Cardiac muscle cell (in vitro differentiated cells and primary cell): Measurements from ENCODE around the gene GATA5. TPM values are rescaled to one million over a fixed set of nuclear protein-coding genes. Genes with fewer than 3 reads are reported as not detected.
A peak's percentile ranks its signal among the peaks of the same experiment; 100 is the strongest.

Experiments
- DNase-seq, 2 donors: peaks; one replicate each; pipeline versions ENCODE4 v3.0.0 to v3.0.0-alpha.2; 2010 to 2017; ENCODE audit warnings: low read depth in 1 of 2, low spot score in 1 of 2
- H3K27ac ChIP-seq: fragments of 200-600 bp; sonication (generic); 2 replicates; pipeline ENCODE4 v1.5.1; 2016
- H3K27me3 ChIP-seq: fragments of 200-600 bp; sonication (generic); 2 replicates; pipeline ENCODE4 v1.6.0; 2016; ENCODE audit warnings: control low read depth
- H3K36me3 ChIP-seq: fragments of 200-600 bp; sonication (generic); 2 replicates; pipeline ENCODE4 v1.5.1; 2016; ENCODE audit warnings: control low read depth
- H3K4me1 ChIP-seq: fragments of 200-600 bp; sonication (generic); 2 replicates; pipeline ENCODE4 v1.8.1; 2017; ENCODE audit warnings: low read depth, mild to moderate bottlenecking, mixed run types
- H3K4me3 ChIP-seq: fragments of 200-600 bp; sonication (generic); 2 replicates; pipeline ENCODE4 v1.5.1; 2016; ENCODE audit warnings: mild to moderate bottlenecking
- H3K9me3 ChIP-seq: fragments of 200-600 bp; sonication (generic); 2 replicates; pipeline ENCODE4 v1.5.1; 2017; ENCODE audit warnings: low read depth, mild to moderate bottlenecking, control low read depth
- polyA plus RNA-seq: library from polyadenylated mRNA; unstranded; fragments of >200 nt; fragmentation: Nextera tagmentation; extraction: Ambion mirVana; gene quantifications from 2 replicates; pipeline ENCODE4 v1.2.1, GENCODE V29; 2016
- total RNA-seq: library from RNA; depleted of rRNA; stranded (reverse); fragments of >200 nt; gene quantifications from 2 replicates; pipeline ENCODE4 v1.2.3, GENCODE V29; 2016
- TF ChIP-seq, protein P1 (sequence below): IDR thresholded peaks from 2 replicates; pipeline ENCODE4 v1.5.1; 2012; ENCODE audit warnings: low read depth, mild to moderate bottlenecking, low read length

Gene GATA5
- total and polyA plus RNA-seq, 2 experiments from 2014 or later: 66.8 to 103 TPM

DNA sequence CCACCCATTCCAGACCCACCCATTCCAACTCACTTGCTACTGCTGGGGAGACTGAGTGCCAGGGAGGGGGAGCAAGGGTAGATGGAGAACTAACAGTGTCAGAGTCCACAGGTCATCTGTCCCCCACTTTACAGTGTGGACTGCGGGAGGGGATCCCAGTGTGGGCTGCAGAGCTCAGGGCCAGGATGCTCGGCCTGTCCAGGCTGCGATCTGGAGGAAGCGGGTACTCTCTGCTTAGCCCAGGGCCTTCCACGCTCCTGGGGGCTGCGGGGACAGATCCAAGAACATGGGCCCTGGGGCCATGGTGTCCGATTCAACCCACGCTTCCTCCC lies 14.1 kb upstream of the GATA5 start:
- Histone ChIP-seq H3K36me3 (no peaks in the 10 kb centered on the region), H3K4me3 (no peak overlapping the region), H3K27me3 (no peaks in the 10 kb centered on the region), H3K4me1 (peaks cover 41% of the 10 kb centered on the region), H3K9me3 (no peaks in the 10 kb centered on the region), H3K27ac (no peak overlapping the region)
- DNase-seq: no peak
- TF ChIP-seq, protein P1, sequence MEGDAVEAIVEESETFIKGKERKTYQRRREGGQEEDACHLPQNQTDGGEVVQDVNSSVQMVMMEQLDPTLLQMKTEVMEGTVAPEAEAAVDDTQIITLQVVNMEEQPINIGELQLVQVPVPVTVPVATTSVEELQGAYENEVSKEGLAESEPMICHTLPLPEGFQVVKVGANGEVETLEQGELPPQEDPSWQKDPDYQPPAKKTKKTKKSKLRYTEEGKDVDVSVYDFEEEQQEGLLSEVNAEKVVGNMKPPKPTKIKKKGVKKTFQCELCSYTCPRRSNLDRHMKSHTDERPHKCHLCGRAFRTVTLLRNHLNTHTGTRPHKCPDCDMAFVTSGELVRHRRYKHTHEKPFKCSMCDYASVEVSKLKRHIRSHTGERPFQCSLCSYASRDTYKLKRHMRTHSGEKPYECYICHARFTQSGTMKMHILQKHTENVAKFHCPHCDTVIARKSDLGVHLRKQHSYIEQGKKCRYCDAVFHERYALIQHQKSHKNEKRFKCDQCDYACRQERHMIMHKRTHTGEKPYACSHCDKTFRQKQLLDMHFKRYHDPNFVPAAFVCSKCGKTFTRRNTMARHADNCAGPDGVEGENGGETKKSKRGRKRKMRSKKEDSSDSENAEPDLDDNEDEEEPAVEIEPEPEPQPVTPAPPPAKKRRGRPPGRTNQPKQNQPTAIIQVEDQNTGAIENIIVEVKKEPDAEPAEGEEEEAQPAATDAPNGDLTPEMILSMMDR: no peak

DNA sequence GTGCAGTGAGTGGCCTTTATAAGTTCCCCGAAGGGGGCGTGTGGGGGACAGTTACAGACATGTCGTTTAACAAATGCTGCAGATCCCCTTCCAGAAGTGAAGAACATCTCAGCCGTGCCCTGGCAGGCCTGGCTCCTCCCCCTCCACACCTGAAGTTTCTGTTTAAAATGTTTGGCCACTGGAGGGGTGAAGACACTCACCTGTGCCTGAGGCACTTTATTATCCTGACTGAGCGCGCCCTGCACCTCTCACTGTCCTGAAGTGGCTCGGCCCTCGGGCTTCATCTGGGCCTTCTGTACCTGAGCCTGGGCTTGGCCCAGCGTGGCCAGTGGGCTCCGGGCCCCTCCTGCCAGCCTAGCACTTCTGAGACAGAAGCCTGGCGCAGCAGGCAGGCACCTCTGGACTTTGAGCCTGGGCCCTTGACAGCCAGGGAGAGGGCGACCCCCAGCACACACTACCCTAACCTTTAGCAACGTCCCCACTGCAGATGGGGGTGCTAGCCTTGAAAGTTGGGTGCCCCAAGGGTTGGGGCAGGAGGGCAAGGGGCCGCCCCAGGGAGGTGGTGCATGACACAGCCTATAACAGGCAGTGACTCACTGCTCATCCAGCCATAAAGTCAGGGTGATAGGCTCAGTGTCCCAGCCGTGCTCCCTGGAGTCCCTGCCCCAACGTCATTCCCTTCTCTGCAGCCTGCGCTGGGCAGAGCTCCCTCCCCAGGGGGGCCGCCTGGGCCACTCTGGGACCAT lies 13.6 kb upstream of the GATA5 start:
- peaks cover 41% of the 10 kb centered on the region for H3K4me1 ChIP-seq
- no peaks in the 10 kb centered on the region for H3K9me3 ChIP-seq
- H3K27me3 ChIP-seq: no peaks in the 10 kb centered on the region
- no peaks in the 10 kb centered on the region for H3K36me3 ChIP-seq
- H3K4me3 ChIP-seq: no peak overlapping the region
- no peak for DNase-seq
- TF ChIP-seq, protein P1: no peak
- no peak overlapping the region for H3K27ac ChIP-seq

DNA sequence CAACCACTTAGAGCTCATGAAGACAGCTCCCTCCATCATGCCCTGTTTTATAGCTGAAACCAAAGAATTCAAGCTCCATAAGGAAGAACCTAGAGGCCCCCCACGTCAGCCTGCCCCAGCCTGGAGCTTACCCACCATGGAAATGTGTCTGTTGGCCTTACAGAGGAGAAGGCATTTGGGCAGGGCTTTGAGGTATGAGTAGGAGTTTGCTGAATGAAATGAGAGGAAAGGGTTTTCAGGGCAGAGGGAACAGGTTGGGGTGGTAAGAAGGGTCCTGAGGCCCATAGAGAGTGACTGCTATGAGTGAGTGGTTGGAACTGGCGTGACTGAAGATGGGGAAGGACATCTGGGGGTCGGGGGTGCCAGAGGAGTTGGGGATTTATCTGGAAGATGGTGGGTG lies 12.7 kb upstream of the GATA5 start:
- no peaks in the 10 kb centered on the region for H3K9me3 ChIP-seq
- TF ChIP-seq, protein P1: no peak
- H3K4me1 ChIP-seq: peaks cover 47% of the 10 kb centered on the region
- H3K27me3 ChIP-seq: no peaks in the 10 kb centered on the region
- H3K27ac ChIP-seq: no peak overlapping the region
- no peak for DNase-seq
- no peaks in the 10 kb centered on the region for H3K36me3 ChIP-seq
- H3K4me3 ChIP-seq: no peak overlapping the region

DNA sequence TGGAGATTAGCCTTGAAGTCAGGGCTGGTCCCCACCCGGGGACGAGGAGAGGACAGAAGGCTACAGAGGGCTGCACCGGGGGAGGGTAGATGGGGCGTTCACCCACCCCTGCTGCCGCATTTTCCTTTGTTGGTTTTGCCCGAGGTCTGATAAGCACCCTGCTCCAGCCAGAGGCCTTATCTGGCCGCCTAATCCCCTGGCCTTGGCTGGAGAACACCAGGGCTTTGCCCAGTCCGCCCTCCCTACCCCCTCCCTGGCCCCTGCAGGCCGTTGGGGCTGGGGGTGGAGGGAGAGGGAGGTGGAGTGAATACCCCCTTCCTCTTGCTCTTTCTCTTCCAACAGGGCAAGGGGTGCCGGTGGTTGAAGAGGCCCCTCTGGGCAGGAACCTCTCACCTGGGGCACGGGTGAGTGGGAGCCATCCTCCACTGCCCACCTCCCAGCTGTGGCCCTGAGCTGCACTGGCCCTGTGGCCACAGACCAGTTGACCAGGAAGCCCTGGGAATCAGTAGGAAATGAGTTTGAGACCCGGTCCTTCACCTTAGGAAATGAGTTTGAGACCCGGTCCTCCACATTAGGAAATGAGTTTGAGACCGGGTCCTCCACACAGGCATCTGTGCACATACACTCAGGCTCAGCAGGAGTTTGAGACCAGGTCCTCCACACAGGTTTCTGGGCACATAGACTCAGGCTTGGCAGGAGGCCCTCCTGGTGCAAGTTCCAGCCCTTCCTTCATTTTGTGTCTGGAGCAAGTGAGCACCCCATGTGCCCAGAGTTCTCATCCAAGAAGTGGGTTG lies 12.0 kb upstream of the GATA5 start:
- H3K4me1 ChIP-seq: peaks cover 54% of the 10 kb centered on the region
- H3K27me3 ChIP-seq: no peaks in the 10 kb centered on the region
- DNase-seq: no peak
- peak overlapping the region; percentile 90 for H3K27ac ChIP-seq
- no peaks in the 10 kb centered on the region for H3K9me3 ChIP-seq
- H3K4me3 ChIP-seq: no peak overlapping the region
- TF ChIP-seq, protein P1: no peak
- no peaks in the 10 kb centered on the region for H3K36me3 ChIP-seq

DNA sequence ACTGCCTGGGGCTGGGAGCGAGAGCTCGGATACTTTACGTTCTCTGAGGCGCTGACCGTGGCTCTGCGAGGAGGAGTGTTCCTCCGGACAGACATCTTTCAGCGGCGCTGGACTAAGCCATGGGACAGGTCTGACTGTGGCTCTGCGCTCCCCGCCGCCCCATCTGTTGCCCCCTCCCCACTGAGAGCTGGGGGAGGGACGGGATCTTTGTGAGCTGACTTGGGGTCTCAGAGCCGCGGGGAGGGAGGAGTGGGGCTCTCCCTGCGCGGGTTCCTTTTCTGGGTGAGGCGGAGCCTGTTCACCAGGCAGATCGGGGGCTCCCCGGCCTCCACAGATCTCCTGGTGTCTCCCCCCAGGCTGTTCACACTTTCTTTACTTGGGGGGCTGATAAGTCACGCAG lies 11.3 kb upstream of the GATA5 start:
- Histone ChIP-seq H3K4me3 (no peak overlapping the region), H3K27me3 (no peaks in the 10 kb centered on the region)

More for the DNA sequence above, 11.3 kb upstream of the GATA5 start:
- Histone ChIP-seq H3K27ac (peak overlapping the region; percentile 90), H3K9me3 (no peaks in the 10 kb centered on the region), H3K36me3 (no peaks in the 10 kb centered on the region), H3K4me1 (peaks cover 60% of the 10 kb centered on the region)
- no peak for DNase-seq
- TF ChIP-seq, protein P1: no peak
